ENCODE measurements around the gene MTG2. TPM values are rescaled to one million over a fixed set of nuclear protein-coding genes. Genes with fewer than 3 reads are reported as not detected.

Gene MTG2
- total RNA-seq, 1 experiment from 2014 or later: 110 TPM

DNA sequence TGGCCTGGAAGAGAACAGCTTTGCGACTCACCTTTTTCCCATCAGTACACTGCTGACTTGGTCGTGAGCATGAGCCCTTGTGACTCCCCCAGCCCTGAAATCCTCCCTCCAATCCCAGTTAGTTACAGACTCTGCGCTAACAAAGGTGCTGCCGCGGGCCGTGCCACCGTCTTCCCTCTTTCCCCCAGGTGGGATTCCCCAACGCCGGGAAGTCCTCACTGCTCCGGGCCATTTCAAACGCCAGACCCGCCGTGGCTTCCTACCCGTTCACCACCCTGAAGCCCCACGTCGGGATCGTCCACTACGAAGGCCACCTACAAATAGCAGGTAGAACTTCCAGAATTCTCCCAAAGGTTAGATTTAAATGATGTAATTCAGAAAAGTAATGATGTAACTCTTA, 16.1 kb downstream of the MTG2 start:
- H3K9me3 Mint-ChIP-seq (ENCODE audit: unreplicated experiment): no peaks in the 10 kb centered on the region
- no TSS peak for BruUV-seq (replicated peaks)
- CTCF ChIA-PET: no interaction called here
- H3K27me3 Mint-ChIP-seq (ENCODE audit: insufficient read depth, unreplicated experiment): no peaks in the 10 kb centered on the region
- Histone ChIP-seq H3K4me1 (no peaks in the 10 kb centered on the region), H3K9me3 (no peaks in the 10 kb centered on the region), H3K27me3 (replicated peaks; ENCODE audit: control insufficient read depth, insufficient read depth, low read length) (no peaks in the 10 kb centered on the region), H3K36me3 (ENCODE audit: control insufficient read depth, insufficient read depth, low read length) (peaks cover 7% of the 10 kb centered on the region), H3K4me3 (ENCODE audit: low read depth, low read length) (no peak overlapping the region)
- no peak overlapping the region for H3K27ac Mint-ChIP-seq (ENCODE audit: unreplicated experiment)
- peaks cover 87% of the 10 kb centered on the region for H3K36me3 Mint-ChIP-seq (ENCODE audit: insufficient read depth, unreplicated experiment)
- TF ChIP-seq, protein P1, sequence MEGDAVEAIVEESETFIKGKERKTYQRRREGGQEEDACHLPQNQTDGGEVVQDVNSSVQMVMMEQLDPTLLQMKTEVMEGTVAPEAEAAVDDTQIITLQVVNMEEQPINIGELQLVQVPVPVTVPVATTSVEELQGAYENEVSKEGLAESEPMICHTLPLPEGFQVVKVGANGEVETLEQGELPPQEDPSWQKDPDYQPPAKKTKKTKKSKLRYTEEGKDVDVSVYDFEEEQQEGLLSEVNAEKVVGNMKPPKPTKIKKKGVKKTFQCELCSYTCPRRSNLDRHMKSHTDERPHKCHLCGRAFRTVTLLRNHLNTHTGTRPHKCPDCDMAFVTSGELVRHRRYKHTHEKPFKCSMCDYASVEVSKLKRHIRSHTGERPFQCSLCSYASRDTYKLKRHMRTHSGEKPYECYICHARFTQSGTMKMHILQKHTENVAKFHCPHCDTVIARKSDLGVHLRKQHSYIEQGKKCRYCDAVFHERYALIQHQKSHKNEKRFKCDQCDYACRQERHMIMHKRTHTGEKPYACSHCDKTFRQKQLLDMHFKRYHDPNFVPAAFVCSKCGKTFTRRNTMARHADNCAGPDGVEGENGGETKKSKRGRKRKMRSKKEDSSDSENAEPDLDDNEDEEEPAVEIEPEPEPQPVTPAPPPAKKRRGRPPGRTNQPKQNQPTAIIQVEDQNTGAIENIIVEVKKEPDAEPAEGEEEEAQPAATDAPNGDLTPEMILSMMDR (IDR thresholded peaks at IDR 0.05; ENCODE audit: insufficient read depth in 1 of 2, low read depth in 1 of 2, low read length in 1 of 2, severe bottlenecking in 1 of 2, unreplicated experiment in 1 of 2): no peak
- H3K4me3 Mint-ChIP-seq (ENCODE audit: unreplicated experiment): no peak overlapping the region
- intact Hi-C loops (cut with micrococcal nuclease; ENCODE audit: unreplicated experiment): no loop called here
- DNase-seq: no peak
- POLR2A ChIA-PET: interaction anchor here (0.6 kb wide), 1 partner anchor 11 kb away, joined by 7 read pairs; no protein-coding TSS in a partner anchor
- H3K4me1 Mint-ChIP-seq (ENCODE audit: low read depth, unreplicated experiment): no peaks in the 10 kb centered on the region

DNA sequence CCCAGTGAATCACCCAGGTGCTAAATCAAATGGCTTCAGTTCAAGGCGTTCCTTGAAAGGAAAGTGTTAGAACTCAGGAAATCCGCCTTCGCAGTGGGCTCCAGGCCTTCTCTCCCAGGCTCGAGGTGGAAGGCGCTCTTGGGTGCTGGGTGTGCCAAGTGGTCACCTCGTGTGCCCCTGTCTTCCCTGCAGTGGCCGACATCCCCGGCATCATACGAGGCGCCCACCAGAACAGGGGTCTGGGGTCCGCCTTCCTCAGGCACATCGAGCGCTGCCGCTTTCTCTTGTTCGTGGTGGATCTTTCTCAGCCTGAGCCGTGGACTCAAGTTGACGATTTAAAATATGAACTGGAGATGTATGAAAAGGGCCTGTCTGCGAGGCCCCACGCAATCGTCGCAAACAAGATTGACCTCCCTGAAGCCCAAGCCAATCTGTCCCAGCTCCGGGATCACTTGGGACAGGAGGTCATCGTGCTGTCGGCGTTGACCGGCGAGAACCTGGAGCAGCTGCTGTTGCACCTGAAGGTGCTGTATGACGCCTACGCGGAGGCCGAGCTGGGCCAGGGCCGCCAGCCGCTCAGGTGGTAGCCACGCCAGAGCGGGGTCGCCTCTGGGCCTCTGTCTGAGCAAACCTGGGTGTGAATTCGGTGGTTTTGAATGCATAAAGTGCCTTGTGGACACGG, 17.8 kb downstream of the MTG2 start:
- Mint-ChIP-seq H3K4me1 (ENCODE audit: low read depth, unreplicated experiment) (no peaks in the 10 kb centered on the region), H3K4me3 (ENCODE audit: unreplicated experiment) (no peak overlapping the region), H3K27me3 (ENCODE audit: insufficient read depth, unreplicated experiment) (no peaks in the 10 kb centered on the region), H3K27ac (ENCODE audit: unreplicated experiment) (no peak overlapping the region), H3K9me3 (ENCODE audit: unreplicated experiment) (no peaks in the 10 kb centered on the region), H3K36me3 (ENCODE audit: insufficient read depth, unreplicated experiment) (peaks cover 82% of the 10 kb centered on the region)
- H3K9me3 ChIP-seq: no peaks in the 10 kb centered on the region
- DNase-seq: no peak
- TF ChIP-seq, protein P1 (IDR thresholded peaks at IDR 0.05; ENCODE audit: insufficient read depth in 1 of 2, low read depth in 1 of 2, low read length in 1 of 2, severe bottlenecking in 1 of 2, unreplicated experiment in 1 of 2): no peak
- intact Hi-C loops (cut with micrococcal nuclease; ENCODE audit: unreplicated experiment): no loop called here
- H3K27me3 ChIP-seq (replicated peaks; ENCODE audit: control insufficient read depth, insufficient read depth, low read length): no peaks in the 10 kb centered on the region
- H3K36me3 ChIP-seq (ENCODE audit: control insufficient read depth, insufficient read depth, low read length): peaks cover 7% of the 10 kb centered on the region
- CTCF ChIA-PET: interaction anchor here (0.9 kb wide), 1 partner anchor 16 kb away, joined by 3 read pairs; no protein-coding TSS in a partner anchor
- POLR2A ChIA-PET: no interaction called here
- H3K4me1 ChIP-seq: no peaks in the 10 kb centered on the region
- no TSS peak for BruUV-seq (replicated peaks)
- H3K4me3 ChIP-seq (ENCODE audit: low read depth, low read length): no peak overlapping the region

DNA sequence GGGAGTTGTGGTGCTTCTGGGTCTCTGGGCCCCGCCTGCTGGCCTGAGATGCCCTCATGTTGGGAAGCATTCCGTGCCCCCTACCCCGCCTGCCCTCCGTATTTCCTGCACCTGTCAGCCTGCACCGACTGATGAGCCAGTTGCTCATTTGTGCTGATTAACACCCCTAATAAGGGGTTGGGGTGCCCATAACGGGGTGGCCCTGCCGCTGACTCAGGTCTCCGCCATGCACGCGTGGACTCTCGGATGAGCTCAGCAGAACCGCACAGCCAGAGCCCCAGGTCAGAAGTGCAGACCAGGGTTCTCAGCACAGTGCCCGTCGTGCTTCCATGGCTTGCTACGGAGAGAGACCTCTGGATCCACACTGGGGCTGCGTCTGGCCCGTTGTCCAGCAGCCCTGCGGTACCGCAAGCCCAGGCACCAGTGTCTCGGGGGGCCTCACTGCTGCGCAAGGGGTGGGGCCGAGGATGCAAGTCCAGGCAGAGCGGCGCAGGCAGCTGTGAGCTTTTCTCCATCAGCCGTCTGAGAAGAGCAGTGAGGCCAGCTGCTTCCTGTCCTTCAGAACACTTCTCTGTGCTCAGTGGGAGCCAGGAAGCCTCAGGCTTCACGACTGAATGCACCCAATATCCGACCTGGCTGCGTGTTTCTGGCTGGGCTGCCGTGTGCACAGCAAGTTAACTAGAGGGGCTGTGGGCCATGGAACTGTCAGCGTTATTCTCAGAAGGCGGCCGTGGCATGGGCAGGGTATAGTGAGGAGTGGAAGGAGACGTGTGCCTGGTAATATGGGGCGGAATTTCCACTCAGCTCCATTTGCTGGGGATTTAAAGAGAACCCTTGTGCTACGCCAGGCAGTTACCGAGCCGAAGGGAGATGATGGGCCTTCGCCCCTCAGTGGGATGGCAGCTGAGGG, 18.6 kb downstream of the MTG2 start:
- ChIA-PET POLR2A (no interaction called here), CTCF (interaction anchor here (0.6 kb wide), 1 partner anchor 13 kb away, joined by 4 read pairs; no protein-coding TSS in a partner anchor)
- Mint-ChIP-seq H3K27me3 (ENCODE audit: insufficient read depth, unreplicated experiment) (no peaks in the 10 kb centered on the region), H3K4me1 (ENCODE audit: low read depth, unreplicated experiment) (no peaks in the 10 kb centered on the region), H3K9me3 (ENCODE audit: unreplicated experiment) (no peaks in the 10 kb centered on the region), H3K27ac (ENCODE audit: unreplicated experiment) (no peak overlapping the region), H3K36me3 (ENCODE audit: insufficient read depth, unreplicated experiment) (peaks cover 83% of the 10 kb centered on the region), H3K4me3 (ENCODE audit: unreplicated experiment) (no peak overlapping the region)
- no TSS peak for BruUV-seq (replicated peaks)
- no peaks in the 10 kb centered on the region for H3K4me1 ChIP-seq
- no peaks in the 10 kb centered on the region for H3K9me3 ChIP-seq
- no peak for DNase-seq
- no peak overlapping the region for H3K4me3 ChIP-seq (ENCODE audit: low read depth, low read length)
- H3K36me3 ChIP-seq (ENCODE audit: control insufficient read depth, insufficient read depth, low read length): peaks cover 6% of the 10 kb centered on the region
- H3K27me3 ChIP-seq (replicated peaks; ENCODE audit: control insufficient read depth, insufficient read depth, low read length): no peaks in the 10 kb centered on the region
- intact Hi-C loops (cut with micrococcal nuclease; ENCODE audit: unreplicated experiment): no loop called here
- TF ChIP-seq, protein P1 (IDR thresholded peaks at IDR 0.05; ENCODE audit: insufficient read depth in 1 of 2, low read depth in 1 of 2, low read length in 1 of 2, severe bottlenecking in 1 of 2, unreplicated experiment in 1 of 2): no peak

Measured in Caco-2 (cell line).